GM12878 (cell line): ENCODE results near the gene CYP4F8. TPM values are rescaled to one million over a fixed set of nuclear protein-coding genes. Genes with fewer than 3 reads are reported as not detected.

ENCODE experiments used
- ATAC-seq: fragments of 200-7000 bp; cut with Tn5 transposase; 3 replicates; pipeline ENCODE4 v1.9.1; 2020; ENCODE audit warnings: mild to moderate bottlenecking, moderate library complexity
- BruUV-seq: library from RNA; stranded (reverse); fragments of 400-500 nt; replicated peaks from 2 replicates; lab custom pipeline; 2021; lab: Mats Ljungman, UMichigan
- CTCF ChIA-PET: fragments of 300-600 bp; sonication (Branson Sonifier 250); formaldehyde crosslinking; extraction: SDS; loops from one replicate; lab custom pipeline; 2021; ENCODE audit warnings: inconsistent platforms; lab: Yijun Ruan, JAX
- POLR2A ChIA-PET: fragments of 350-600 bp; formaldehyde crosslinking; extraction: SDS; loops from one replicate; lab custom pipeline; 2021; ENCODE audit warnings: inconsistent platforms; lab: Charles Lee
- RAD21 ChIA-PET: fragments of 300-600 bp; sonication (Branson Sonifier 250); formaldehyde crosslinking; loops from one replicate; lab custom pipeline; 2023; ENCODE audit warnings: antibody characterized with exemption; ENCODE audit not compliant: unreplicated experiment; lab: Charles Lee
- SMC1A ChIA-PET: fragments of 300-600 bp; sonication (Branson Sonifier 250); formaldehyde crosslinking; loops from one replicate; lab custom pipeline; 2023; ENCODE audit not compliant: unreplicated experiment, uncharacterized antibody; lab: Charles Lee
- DNase-seq: peaks from one replicate; pipeline ENCODE4 v3.0.0-alpha.2; 2011; ENCODE audit warnings: low read depth, low spot score
- FAIRE-seq: peaks from 3 replicates; lab custom pipeline; 2011; peaks lifted over from hg19 to GRCh38; lab: Jason Lieb, UNC
- H2AFZ ChIP-seq: 2 replicates; pipeline ENCODE4 v1.6.0; 2011; ENCODE audit warnings: low read depth, low read length, control low read depth; ENCODE audit not compliant: control insufficient read depth
- H3K27ac ChIP-seq: 2 replicates; pipeline ENCODE4 v1.5.1; 2011; ENCODE audit warnings: control low read depth; ENCODE audit not compliant: control insufficient read depth, insufficient read depth
- H3K27me3 ChIP-seq, 2 experiments: replicated peaks in 1 of 2; 2 replicates each; pipeline versions ENCODE4 v1.6.0 to v1.6.1; 2011; ENCODE audit warnings: low read length in 1 of 2; ENCODE audit not compliant: control insufficient read depth in 2 of 2, insufficient read depth in 2 of 2
- H3K36me3 ChIP-seq, 2 experiments: 2 replicates each; pipeline ENCODE4 v1.5.1; 2011; ENCODE audit warnings: low read length in 1 of 2; ENCODE audit not compliant: control insufficient read depth in 2 of 2, insufficient read depth in 2 of 2
- H3K4me1 ChIP-seq: 2 replicates; pipeline ENCODE4 v1.6.1; 2011; ENCODE audit warnings: mild to moderate bottlenecking, low read length, moderate library complexity, mixed read lengths; ENCODE audit not compliant: control insufficient read depth, insufficient read depth
- H3K4me2 ChIP-seq: 2 replicates; pipeline ENCODE4 v1.6.0; 2011; ENCODE audit warnings: control low read depth; ENCODE audit not compliant: control insufficient read depth, insufficient read depth
- H3K4me3 ChIP-seq: fragments of 200-600 bp; sonication (generic); 2 replicates; pipeline ENCODE4 v1.5.1; 2016
- H3K79me2 ChIP-seq: 2 replicates; pipeline ENCODE4 v1.6.0; 2011; ENCODE audit warnings: low read length; ENCODE audit not compliant: control insufficient read depth, insufficient read depth
- H3K9ac ChIP-seq: 2 replicates; pipeline ENCODE4 v1.8.0; 2011; ENCODE audit warnings: low read length, control low read depth, mixed read lengths; ENCODE audit not compliant: control insufficient read depth, insufficient read depth
- H3K9me3 ChIP-seq: replicated peaks from 3 replicates; pipeline ENCODE4 v1.5.1; 2011; ENCODE audit warnings: mild to moderate bottlenecking, low read length; ENCODE audit not compliant: control insufficient read depth, insufficient read depth
- H4K20me1 ChIP-seq: 2 replicates; pipeline ENCODE4 v1.6.0; 2011; ENCODE audit not compliant: control insufficient read depth, insufficient read depth
- ASH2L ChIP-seq: fragments of 300-600, 200-600 bp; sonication (generic); IDR thresholded peaks from 2 replicates; pipeline ENCODE4 v1.6.1; 2017; ENCODE audit warnings: low read depth, mild to moderate bottlenecking, borderline replicate concordance
- CBX3 ChIP-seq: fragments of 200-600 bp; sonication (generic); IDR thresholded peaks from 2 replicates; pipeline ENCODE4 v1.6.1; 2016; ENCODE audit warnings: low read depth, borderline replicate concordance
- EZH2 ChIP-seq: IDR thresholded peaks from 2 replicates; pipeline ENCODE4 v1.6.1; 2012; ENCODE audit warnings: low read depth, mild to moderate bottlenecking, control low read depth, inconsistent platforms, low read length, borderline replicate concordance; ENCODE audit not compliant: control insufficient read depth
- IKZF2 ChIP-seq, 2 experiments: fragments of 450-650 bp; IDR thresholded peaks; 2 replicates each; pipeline ENCODE4 v1.6.1; 2017; ENCODE audit warnings: mild to moderate bottlenecking in 2 of 2, moderate library complexity in 2 of 2
- JUND ChIP-seq: IDR thresholded peaks from 2 replicates; pipeline ENCODE4 v1.6.1; 2012; ENCODE audit warnings: low read depth, mild to moderate bottlenecking, low read length, improper control_type of control experiment, moderate library complexity
- KDM1A ChIP-seq: fragments of 200-600 bp; sonication (generic); IDR thresholded peaks from 2 replicates; pipeline ENCODE4 v1.6.1; 2016; ENCODE audit warnings: borderline replicate concordance
- MYB ChIP-seq: fragments of 150-350 bp; IDR thresholded peaks from 2 replicates; pipeline ENCODE4 v1.6.1; 2014; ENCODE audit warnings: mild to moderate bottlenecking, low read depth, low read length, borderline replicate concordance
- MYC ChIP-seq: IDR thresholded peaks from 2 replicates; pipeline ENCODE4 v1.6.1; 2011; ENCODE audit warnings: mild to moderate bottlenecking, low read length, moderate library complexity, inconsistent platforms; ENCODE audit not compliant: insufficient read depth, insufficient replicate concordance, insufficient read length, severe bottlenecking
- NFXL1 ChIP-seq: fragments of 450-650 bp; IDR thresholded peaks from 2 replicates; pipeline ENCODE4 v1.6.1; 2017; ENCODE audit warnings: antibody characterized with exemption, mild to moderate bottlenecking, borderline replicate concordance
- NFYA ChIP-seq: IDR thresholded peaks from 2 replicates; pipeline ENCODE4 v1.6.1; 2011; ENCODE audit warnings: low read depth, mild to moderate bottlenecking, low read length, improper control_type of control experiment, borderline replicate concordance
- NR2C1 ChIP-seq: fragments of 450-650 bp; IDR thresholded peaks from 2 replicates; pipeline ENCODE4 v1.6.1; 2017; ENCODE audit warnings: antibody characterized with exemption, mild to moderate bottlenecking, moderate library complexity
- NR2C2 ChIP-seq: IDR thresholded peaks from 2 replicates; pipeline ENCODE4 v1.6.1; 2011; ENCODE audit warnings: borderline replicate concordance, low read depth; ENCODE audit not compliant: control insufficient read depth, insufficient read length
- RAD51 ChIP-seq: fragments of 450-650 bp; IDR thresholded peaks from 2 replicates; pipeline ENCODE4 v1.6.1; 2016; ENCODE audit warnings: moderate library complexity, mild to moderate bottlenecking, inconsistent platforms
- STAT1 ChIP-seq: fragments of 450-650 bp; conservative IDR thresholded peaks from 2 replicates; pipeline ENCODE4 v1.6.1; 2014; ENCODE audit warnings: antibody characterized with exemption, mild to moderate bottlenecking
- ZNF274 ChIP-seq: IDR thresholded peaks from one replicate; pipeline ENCODE4 v1.8.0; 2011; ENCODE audit not compliant: insufficient read length, insufficient read depth
- ZZZ3 ChIP-seq: IDR thresholded peaks from 2 replicates; pipeline ENCODE4 v1.6.1; 2011; ENCODE audit warnings: low read depth; ENCODE audit not compliant: control insufficient read depth, insufficient read length
- WGBS: methylation state at CpG from one replicate; pipeline ENCODE4 v1.1.6; 2016; ENCODE audit warnings: low lambda C conversion rate; ENCODE audit not compliant: insufficient replicate concordance, insufficient coverage; ENCODE audit errors: missing lambda C conversion rate; 5-methylcytosine and 5-hydroxymethylcytosine counted together
- in situ Hi-C: fragments of 300-500 bp; cut with MboI; formaldehyde crosslinking; loops from 9 replicates; pipeline ENCODE4 v1.14.3; 2018; ENCODE audit warnings: mixed read lengths
- intact Hi-C: fragments of 100-400 bp; cut with micrococcal nuclease; formaldehyde crosslinking; loops from one replicate; pipeline ENCODE4 v1.14.2; 2022; ENCODE audit not compliant: unreplicated experiment
- polyA plus RNA-seq, 11 experiments: library from polyadenylated mRNA; depleted of rRNA in 4 of 11; unstranded in 6 of 11; stranded (reverse) in 5 of 11; fragments of >200 nt; fragmentation: Nextera tagmentation in 4 of 11; fragmentation: Illumina TruSeq in 1 of 11; extraction: Ambion mirVana in 4 of 11; extraction: Trizol in 1 of 11; gene quantifications; 1 replicate in 1 of 11; 2 replicates in 10 of 11; pipeline versions ENCODE4 v1.2.1 to v1.2.3, GENCODE V29; 2011 to 2016; ENCODE audit warnings: inconsistent platforms in 2 of 11, missing spikeins in 2 of 11, low read depth in 1 of 11
- total RNA-seq, 4 experiments: library from RNA; depleted of rRNA in 3 of 4; stranded (reverse); fragments of >200 nt in 3 of 4; fragmentation: Illumina TruSeq in 1 of 4; extraction: Trizol in 1 of 4; gene quantifications; 2 replicates each; pipeline versions ENCODE4 v1.2.1 to v1.2.3, GENCODE V29; 2013 to 2021
- TF ChIP-seq, protein P1 (sequence below): fragments of 450-650 bp; IDR thresholded peaks from 2 replicates; pipeline ENCODE4 v1.6.1; 2017; ENCODE audit warnings: low read depth, mild to moderate bottlenecking, moderate library complexity
- TF ChIP-seq, protein P2 (sequence below): fragments of 450-650 bp; IDR thresholded peaks from 2 replicates; pipeline ENCODE4 v1.6.1; 2018; ENCODE audit warnings: borderline replicate concordance, mild to moderate bottlenecking; ENCODE audit not compliant: partially characterized antibody
- TF ChIP-seq, protein P3 (sequence below): fragments of 450-650 bp; IDR thresholded peaks from 2 replicates; pipeline ENCODE4 v1.6.1; 2018; ENCODE audit warnings: mild to moderate bottlenecking, low read depth, moderate library complexity; ENCODE audit not compliant: partially characterized antibody

CYP4F8 gene
- total and polyA plus RNA-seq, 10 of the 15 experiments (the other 5 are each of a cell fraction or from before 2014, with no cell fraction given): not detected

DNA sequence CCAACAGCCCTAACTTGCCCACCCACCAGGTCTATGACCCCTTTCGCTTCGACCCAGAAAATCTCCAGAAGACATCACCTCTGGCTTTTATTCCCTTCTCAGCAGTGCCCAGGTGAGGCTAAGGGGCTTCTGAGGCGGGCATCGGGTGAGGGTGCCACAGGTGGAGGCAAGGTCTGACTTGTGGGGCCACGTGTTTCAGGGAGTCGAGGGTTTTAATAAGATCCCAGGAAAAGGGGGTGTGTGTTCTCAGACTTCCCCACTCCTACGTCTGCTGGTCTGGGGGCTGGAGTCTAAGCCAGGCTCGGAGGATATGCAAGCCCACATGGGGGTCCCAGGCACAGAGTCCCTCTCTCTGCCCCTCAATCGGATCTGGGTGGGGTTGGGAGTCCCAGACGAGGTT lies 30.9 kb upstream of the CYP4F8 start:
- Histone ChIP-seq H3K4me3 (no peak overlapping the region), H3K9ac (no peak overlapping the region), H3K4me1 (no peaks in the 10 kb centered on the region), H3K36me3 (no peaks in the 10 kb centered on the region), H3K27me3 (no peaks in the 10 kb centered on the region), H3K9me3 (no peaks in the 10 kb centered on the region), H2AFZ (no peak overlapping the region), H4K20me1 (no peaks in the 10 kb centered on the region), H3K79me2 (no peaks in the 10 kb centered on the region), H3K4me2 (no peak overlapping the region), H3K27ac (no peak overlapping the region)
- WGBS: 15% methylated on average over 10 of the region's 10 CpGs
- ChIA-PET RAD21 (no interaction called here), SMC1A (no interaction called here), POLR2A (no interaction called here), CTCF (no interaction called here)
- DNase-seq: no peak
- no peak for FAIRE-seq
- in situ Hi-C loops: no loop called here
- TF ChIP-seq ZNF274 (no peak), ZZZ3 (no peak), MYC (no peak), NFXL1 (no peak), RAD51 (no peak), NR2C2 (no peak), NFYA (no peak), ASH2L (no peak), MYB (no peak), NR2C1 (no peak), CBX3 (no peak), IKZF2 (IDR thresholded peaks at IDR 0.05) (no peak), STAT1 (no peak), JUND (no peak), KDM1A (no peak), EZH2 (no peak)
- TF ChIP-seq, protein P1, sequence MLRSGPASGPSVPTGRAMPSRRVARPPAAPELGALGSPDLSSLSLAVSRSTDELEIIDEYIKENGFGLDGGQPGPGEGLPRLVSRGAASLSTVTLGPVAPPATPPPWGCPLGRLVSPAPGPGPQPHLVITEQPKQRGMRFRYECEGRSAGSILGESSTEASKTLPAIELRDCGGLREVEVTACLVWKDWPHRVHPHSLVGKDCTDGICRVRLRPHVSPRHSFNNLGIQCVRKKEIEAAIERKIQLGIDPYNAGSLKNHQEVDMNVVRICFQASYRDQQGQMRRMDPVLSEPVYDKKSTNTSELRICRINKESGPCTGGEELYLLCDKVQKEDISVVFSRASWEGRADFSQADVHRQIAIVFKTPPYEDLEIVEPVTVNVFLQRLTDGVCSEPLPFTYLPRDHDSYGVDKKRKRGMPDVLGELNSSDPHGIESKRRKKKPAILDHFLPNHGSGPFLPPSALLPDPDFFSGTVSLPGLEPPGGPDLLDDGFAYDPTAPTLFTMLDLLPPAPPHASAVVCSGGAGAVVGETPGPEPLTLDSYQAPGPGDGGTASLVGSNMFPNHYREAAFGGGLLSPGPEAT: no peak
- TF ChIP-seq, protein P2, sequence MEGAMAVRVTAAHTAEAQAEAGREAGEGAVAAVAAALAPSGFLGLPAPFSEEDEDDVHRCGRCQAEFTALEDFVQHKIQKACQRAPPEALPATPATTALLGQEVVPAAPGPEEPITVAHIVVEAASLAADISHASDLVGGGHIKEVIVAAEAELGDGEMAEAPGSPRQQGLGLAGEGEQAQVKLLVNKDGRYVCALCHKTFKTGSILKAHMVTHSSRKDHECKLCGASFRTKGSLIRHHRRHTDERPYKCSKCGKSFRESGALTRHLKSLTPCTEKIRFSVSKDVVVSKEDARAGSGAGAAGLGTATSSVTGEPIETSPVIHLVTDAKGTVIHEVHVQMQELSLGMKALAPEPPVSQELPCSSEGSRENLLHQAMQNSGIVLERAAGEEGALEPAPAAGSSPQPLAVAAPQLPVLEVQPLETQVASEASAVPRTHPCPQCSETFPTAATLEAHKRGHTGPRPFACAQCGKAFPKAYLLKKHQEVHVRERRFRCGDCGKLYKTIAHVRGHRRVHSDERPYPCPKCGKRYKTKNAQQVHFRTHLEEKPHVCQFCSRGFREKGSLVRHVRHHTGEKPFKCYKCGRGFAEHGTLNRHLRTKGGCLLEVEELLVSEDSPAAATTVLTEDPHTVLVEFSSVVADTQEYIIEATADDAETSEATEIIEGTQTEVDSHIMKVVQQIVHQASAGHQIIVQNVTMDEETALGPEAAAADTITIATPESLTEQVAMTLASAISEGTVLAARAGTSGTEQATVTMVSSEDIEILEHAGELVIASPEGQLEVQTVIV: no peak
- TF ChIP-seq, protein P3, sequence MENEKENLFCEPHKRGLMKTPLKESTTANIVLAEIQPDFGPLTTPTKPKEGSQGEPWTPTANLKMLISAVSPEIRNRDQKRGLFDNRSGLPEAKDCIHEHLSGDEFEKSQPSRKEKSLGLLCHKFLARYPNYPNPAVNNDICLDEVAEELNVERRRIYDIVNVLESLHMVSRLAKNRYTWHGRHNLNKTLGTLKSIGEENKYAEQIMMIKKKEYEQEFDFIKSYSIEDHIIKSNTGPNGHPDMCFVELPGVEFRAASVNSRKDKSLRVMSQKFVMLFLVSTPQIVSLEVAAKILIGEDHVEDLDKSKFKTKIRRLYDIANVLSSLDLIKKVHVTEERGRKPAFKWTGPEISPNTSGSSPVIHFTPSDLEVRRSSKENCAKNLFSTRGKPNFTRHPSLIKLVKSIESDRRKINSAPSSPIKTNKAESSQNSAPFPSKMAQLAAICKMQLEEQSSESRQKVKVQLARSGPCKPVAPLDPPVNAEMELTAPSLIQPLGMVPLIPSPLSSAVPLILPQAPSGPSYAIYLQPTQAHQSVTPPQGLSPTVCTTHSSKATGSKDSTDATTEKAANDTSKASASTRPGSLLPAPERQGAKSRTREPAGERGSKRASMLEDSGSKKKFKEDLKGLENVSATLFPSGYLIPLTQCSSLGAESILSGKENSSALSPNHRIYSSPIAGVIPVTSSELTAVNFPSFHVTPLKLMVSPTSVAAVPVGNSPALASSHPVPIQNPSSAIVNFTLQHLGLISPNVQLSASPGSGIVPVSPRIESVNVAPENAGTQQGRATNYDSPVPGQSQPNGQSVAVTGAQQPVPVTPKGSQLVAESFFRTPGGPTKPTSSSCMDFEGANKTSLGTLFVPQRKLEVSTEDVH: no peak
- ATAC-seq: no peak
- intact Hi-C loops: no loop called here
- no TSS peak for BruUV-seq
